HepG2 (cell line): ENCODE measurements around the gene HSPE1. TPM values are rescaled to one million over a fixed set of nuclear protein-coding genes. Genes with fewer than 3 reads are reported as not detected.
A peak's percentile ranks its signal among the peaks of the same experiment; 100 is the strongest.

Experiments used
- EZH2 ChIP-seq: conservative IDR thresholded peaks from 2 replicates; pipeline ENCODE4 v1.6.1; 2012; ENCODE audit warnings: mild to moderate bottlenecking, low read depth, low read length, moderate library complexity
- PAWR ChIP-seq: sonication (generic); formaldehyde crosslinking; IDR thresholded peaks from 2 replicates; pipeline ENCODE4 v1.4.0; 2020; ENCODE audit warnings: missing genetic modification reagents, mild to moderate bottlenecking, borderline replicate concordance
- RAD21 ChIP-seq: fragments of 450-650 bp; formaldehyde crosslinking; IDR thresholded peaks from 2 replicates; pipeline ENCODE4 v1.5.0; 2020; ENCODE audit warnings: mild to moderate bottlenecking
- SNAI1 ChIP-seq: sonication (generic); formaldehyde crosslinking; IDR thresholded peaks from 2 replicates; pipeline ENCODE4 v1.5.0; 2020; ENCODE audit warnings: mild to moderate bottlenecking, missing genetic modification reagents, borderline replicate concordance
- THAP7 ChIP-seq: sonication (generic); formaldehyde crosslinking; IDR thresholded peaks from 2 replicates; pipeline ENCODE4 v1.8.1; 2023; ENCODE audit warnings: mild to moderate bottlenecking, missing genetic modification reagents
- ZFP1 ChIP-seq: IDR thresholded peaks from 2 replicates; pipeline ENCODE4 v1.6.1; 2016
- ZNF446 ChIP-seq: sonication (generic); formaldehyde crosslinking; IDR thresholded peaks from 2 replicates; pipeline ENCODE4 v1.5.0; 2020; ENCODE audit warnings: mild to moderate bottlenecking, missing genetic modification reagents
- ZNF552 ChIP-seq: sonication (generic); formaldehyde crosslinking; IDR thresholded peaks from 2 replicates; pipeline ENCODE4 v1.9.0; 2022; ENCODE audit warnings: missing genetic modification reagents, mild to moderate bottlenecking, borderline replicate concordance
- ZNF609 ChIP-seq: sonication (generic); formaldehyde crosslinking; IDR thresholded peaks from 2 replicates; pipeline ENCODE4 v1.4.0; 2020; ENCODE audit warnings: mild to moderate bottlenecking, missing genetic modification reagents, borderline replicate concordance
- ZNF614 ChIP-seq: IDR thresholded peaks from 2 replicates; pipeline ENCODE4 v1.6.1; 2018; ENCODE audit warnings: missing biosample characterization, missing genetic modification reagents, inconsistent platforms, borderline replicate concordance
- ZNF629 ChIP-seq: sonication (generic); formaldehyde crosslinking; conservative IDR thresholded peaks from 2 replicates; pipeline ENCODE4 v1.5.0; 2020; ENCODE audit warnings: missing genetic modification reagents
- polyA plus RNA-seq, 8 experiments: library from polyadenylated mRNA; depleted of rRNA in 3 of 8; stranded (reverse) in 7 of 8; unstranded in 1 of 8; fragments of >200 nt; fragmentation: Illumina TruSeq in 4 of 8; extraction: Trizol in 4 of 8; gene quantifications; 2 replicates each; pipeline versions ENCODE4 v1.2.1 to v1.2.3, GENCODE V29; 2011 to 2016; ENCODE audit warnings: low read depth in 4 of 8, missing spikeins in 1 of 8, mixed read lengths in 1 of 8; ENCODE audit not compliant: insufficient read depth in 1 of 8
- total RNA-seq, 5 experiments: library from RNA; depleted of rRNA; stranded (reverse); fragments of >200 nt; fragmentation: Illumina TruSeq; extraction: Trizol; gene quantifications; 2 replicates each; pipeline ENCODE4 v1.2.3, GENCODE V29; 2016; ENCODE audit warnings: low read depth in 1 of 5
- TF ChIP-seq, protein P1 (sequence below): sonication (generic); formaldehyde crosslinking; conservative IDR thresholded peaks from 2 replicates; pipeline ENCODE4 v1.4.0; 2020; ENCODE audit warnings: missing genetic modification reagents
- TF ChIP-seq, protein P2 (sequence below): sonication (generic); formaldehyde crosslinking; IDR thresholded peaks from 2 replicates; pipeline ENCODE4 v1.4.0; 2020; ENCODE audit warnings: missing genetic modification reagents, borderline replicate concordance
- TF ChIP-seq, protein P3 (sequence below): sonication (generic); formaldehyde crosslinking; IDR thresholded peaks from 2 replicates; pipeline ENCODE4 v1.8.0; 2023; ENCODE audit warnings: mild to moderate bottlenecking, missing genetic modification reagents

The HSPE1 gene
- total and polyA plus RNA-seq, 2 of the 13 experiments (the other 11 are each of a cell fraction or from before 2014, with no cell fraction given), result 244 to 823 TPM

DNA sequence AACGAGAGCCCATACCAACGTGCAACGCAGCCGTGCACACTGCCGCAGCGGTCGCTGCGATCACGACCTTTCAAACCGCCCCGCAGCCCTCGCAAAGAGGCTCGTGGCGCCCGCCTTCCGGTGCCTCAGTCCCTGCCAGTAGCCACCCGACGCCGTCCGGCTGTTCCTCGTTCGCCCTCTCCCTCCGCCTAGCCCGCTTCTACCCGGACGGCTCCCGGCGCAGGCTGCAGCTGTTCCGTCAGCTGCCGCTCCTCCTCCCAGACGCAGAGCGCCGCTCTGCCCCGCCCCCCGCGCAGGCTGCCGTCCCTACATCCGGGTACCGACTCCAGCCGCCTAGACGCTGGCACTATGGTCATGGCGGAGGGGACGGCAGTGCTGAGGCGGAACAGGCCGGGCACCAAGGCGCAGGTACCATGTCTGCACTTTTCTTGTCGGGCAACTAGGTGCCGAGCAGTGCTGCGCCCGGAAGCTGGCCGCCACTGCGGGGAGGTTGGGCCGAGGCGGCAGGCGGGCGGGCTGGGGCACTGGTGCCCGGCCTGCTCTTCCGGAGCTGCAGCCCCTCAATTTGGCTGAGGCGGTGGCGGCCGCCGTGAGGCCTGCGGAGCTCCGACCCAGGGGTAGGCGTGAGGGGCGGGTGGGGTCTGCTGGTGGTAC, 15.7 kb downstream of the HSPE1 start, which contains the start of gene MOB4 (continued):
- TF ChIP-seq, protein P1, sequence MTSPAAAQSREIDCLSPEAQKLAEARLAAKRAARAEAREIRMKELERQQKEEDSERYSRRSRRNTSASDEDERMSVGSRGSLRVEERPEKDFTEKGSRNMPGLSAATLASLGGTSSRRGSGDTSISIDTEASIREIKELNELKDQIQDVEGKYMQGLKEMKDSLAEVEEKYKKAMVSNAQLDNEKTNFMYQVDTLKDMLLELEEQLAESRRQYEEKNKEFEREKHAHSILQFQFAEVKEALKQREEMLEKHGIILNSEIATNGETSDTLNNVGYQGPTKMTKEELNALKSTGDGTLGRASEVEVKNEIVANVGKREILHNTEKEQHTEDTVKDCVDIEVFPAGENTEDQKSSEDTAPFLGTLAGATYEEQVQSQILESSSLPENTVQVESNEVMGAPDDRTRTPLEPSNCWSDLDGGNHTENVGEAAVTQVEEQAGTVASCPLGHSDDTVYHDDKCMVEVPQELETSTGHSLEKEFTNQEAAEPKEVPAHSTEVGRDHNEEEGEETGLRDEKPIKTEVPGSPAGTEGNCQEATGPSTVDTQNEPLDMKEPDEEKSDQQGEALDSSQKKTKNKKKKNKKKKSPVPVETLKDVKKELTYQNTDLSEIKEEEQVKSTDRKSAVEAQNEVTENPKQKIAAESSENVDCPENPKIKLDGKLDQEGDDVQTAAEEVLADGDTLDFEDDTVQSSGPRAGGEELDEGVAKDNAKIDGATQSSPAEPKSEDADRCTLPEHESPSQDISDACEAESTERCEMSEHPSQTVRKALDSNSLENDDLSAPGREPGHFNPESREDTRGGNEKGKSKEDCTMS (CRISPR knock-in tag), result no peak; the same call in 1 of the 2 replicates
- TF ChIP-seq ZFP1 (CRISPR knock-in tag) (peak; percentile 89; the same call in 1 of the 2 replicates), ZNF629 (CRISPR knock-in tag) (peak; percentile 60), SNAI1 (CRISPR knock-in tag) (no peak; the same call in none of the 2 replicates), ZNF446 (CRISPR knock-in tag) (peak; percentile 90), EZH2 (no peak), RAD21 (CRISPR knock-in tag) (peak; percentile 81), PAWR (CRISPR knock-in tag) (0 out of 2 replicates have a peak, but pooled peaks have one; percentile 25), ZNF609 (peak; percentile 93), ZNF614 (peak; percentile 99), ZNF552 (CRISPR knock-in tag) (peak; percentile 87), THAP7 (CRISPR knock-in tag) (peak; percentile 96)
- TF ChIP-seq, protein P2, sequence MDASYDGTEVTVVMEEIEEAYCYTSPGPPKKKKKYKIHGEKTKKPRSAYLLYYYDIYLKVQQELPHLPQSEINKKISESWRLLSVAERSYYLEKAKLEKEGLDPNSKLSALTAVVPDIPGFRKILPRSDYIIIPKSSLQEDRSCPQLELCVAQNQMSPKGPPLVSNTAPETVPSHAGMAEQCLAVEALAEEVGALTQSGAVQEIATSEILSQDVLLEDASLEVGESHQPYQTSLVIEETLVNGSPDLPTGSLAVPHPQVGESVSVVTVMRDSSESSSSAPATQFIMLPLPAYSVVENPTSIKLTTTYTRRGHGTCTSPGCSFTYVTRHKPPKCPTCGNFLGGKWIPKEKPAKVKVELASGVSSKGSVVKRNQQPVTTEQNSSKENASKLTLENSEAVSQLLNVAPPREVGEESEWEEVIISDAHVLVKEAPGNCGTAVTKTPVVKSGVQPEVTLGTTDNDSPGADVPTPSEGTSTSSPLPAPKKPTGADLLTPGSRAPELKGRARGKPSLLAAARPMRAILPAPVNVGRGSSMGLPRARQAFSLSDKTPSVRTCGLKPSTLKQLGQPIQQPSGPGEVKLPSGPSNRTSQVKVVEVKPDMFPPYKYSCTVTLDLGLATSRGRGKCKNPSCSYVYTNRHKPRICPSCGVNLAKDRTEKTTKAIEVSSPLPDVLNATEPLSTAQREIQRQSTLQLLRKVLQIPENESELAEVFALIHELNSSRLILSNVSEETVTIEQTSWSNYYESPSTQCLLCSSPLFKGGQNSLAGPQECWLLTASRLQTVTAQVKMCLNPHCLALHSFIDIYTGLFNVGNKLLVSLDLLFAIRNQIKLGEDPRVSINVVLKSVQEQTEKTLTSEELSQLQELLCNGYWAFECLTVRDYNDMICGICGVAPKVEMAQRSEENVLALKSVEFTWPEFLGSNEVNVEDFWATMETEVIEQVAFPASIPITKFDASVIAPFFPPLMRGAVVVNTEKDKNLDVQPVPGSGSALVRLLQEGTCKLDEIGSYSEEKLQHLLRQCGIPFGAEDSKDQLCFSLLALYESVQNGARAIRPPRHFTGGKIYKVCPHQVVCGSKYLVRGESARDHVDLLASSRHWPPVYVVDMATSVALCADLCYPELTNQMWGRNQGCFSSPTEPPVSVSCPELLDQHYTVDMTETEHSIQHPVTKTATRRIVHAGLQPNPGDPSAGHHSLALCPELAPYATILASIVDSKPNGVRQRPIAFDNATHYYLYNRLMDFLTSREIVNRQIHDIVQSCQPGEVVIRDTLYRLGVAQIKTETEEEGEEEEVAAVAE (CRISPR knock-in tag), result peak; percentile 88; the same call in 1 of the 2 replicates
- TF ChIP-seq, protein P3, sequence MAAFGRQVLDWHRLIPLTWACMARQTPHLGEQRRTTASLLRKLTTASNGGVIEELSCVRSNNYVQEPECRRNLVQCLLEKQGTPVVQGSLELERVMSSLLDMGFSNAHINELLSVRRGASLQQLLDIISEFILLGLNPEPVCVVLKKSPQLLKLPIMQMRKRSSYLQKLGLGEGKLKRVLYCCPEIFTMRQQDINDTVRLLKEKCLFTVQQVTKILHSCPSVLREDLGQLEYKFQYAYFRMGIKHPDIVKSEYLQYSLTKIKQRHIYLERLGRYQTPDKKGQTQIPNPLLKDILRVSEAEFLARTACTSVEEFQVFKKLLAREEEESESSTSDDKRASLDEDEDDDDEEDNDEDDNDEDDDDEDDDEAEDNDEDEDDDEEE, result peak; percentile 99
